Panc1 (cell line): ENCODE measurements around the gene DLG2.

ENCODE experiments used
- CTCF ChIP-seq: fragments of 450-650 bp; IDR thresholded peaks from 2 replicates; pipeline ENCODE4 v1.5.1; 2017; ENCODE audit warnings: mild to moderate bottlenecking
- POLR2AphosphoS5 ChIP-seq: IDR thresholded peaks from 2 replicates; pipeline ENCODE4 v1.6.1; 2012; ENCODE audit warnings: mild to moderate bottlenecking, low read depth, low read length, moderate library complexity
- REST ChIP-seq, 2 experiments: IDR thresholded peaks; 2 replicates each; pipeline ENCODE4 v1.6.1; 2011 to 2012; ENCODE audit warnings: low read depth in 2 of 2, control low read depth in 1 of 2, low read length in 1 of 2, mild to moderate bottlenecking in 1 of 2, moderate library complexity in 1 of 2; ENCODE audit not compliant: insufficient read depth in 1 of 2
- SIN3A ChIP-seq: IDR thresholded peaks from 2 replicates; pipeline ENCODE4 v1.6.1; 2012; ENCODE audit warnings: low read depth, mild to moderate bottlenecking, low read length, moderate library complexity, borderline replicate concordance; ENCODE audit not compliant: insufficient read depth

- no peak for TF ChIP-seq CTCF
- no peak for TF ChIP-seq POLR2AphosphoS5
- no peak for TF ChIP-seq SIN3A
- no peak for TF ChIP-seq REST (IDR thresholded peaks at IDR 0.05; ENCODE audit: insufficient read depth in 1 of 2, low read depth in 2 of 2, low read length in 1 of 2)
Measured at GRCh38 chr11:85582111-85582510, 45.0 kb downstream of the DLG2 start.
